ENCODE data around the gene PHAF1.

DNA sequence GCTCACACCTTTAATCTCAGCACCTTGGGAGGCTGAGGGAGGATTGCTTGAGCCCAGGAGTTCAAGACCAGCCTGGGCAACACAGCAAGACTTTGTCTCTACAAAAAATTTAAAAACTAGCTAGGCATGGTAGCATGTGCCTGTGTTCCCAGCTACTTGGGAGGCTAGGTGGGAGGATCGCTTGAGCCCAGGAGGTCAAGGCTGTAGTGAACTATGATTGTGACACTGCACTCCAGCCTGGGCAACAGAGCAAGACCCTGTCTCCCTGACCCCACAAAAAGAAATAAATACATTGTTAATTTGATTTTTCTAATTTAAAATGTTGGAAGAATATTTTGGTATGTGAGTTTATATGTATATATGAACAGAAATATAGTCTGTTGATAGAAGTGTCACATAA, 22.4 kb upstream of the PHAF1 start:
- TF ChIP-seq, protein P1, sequence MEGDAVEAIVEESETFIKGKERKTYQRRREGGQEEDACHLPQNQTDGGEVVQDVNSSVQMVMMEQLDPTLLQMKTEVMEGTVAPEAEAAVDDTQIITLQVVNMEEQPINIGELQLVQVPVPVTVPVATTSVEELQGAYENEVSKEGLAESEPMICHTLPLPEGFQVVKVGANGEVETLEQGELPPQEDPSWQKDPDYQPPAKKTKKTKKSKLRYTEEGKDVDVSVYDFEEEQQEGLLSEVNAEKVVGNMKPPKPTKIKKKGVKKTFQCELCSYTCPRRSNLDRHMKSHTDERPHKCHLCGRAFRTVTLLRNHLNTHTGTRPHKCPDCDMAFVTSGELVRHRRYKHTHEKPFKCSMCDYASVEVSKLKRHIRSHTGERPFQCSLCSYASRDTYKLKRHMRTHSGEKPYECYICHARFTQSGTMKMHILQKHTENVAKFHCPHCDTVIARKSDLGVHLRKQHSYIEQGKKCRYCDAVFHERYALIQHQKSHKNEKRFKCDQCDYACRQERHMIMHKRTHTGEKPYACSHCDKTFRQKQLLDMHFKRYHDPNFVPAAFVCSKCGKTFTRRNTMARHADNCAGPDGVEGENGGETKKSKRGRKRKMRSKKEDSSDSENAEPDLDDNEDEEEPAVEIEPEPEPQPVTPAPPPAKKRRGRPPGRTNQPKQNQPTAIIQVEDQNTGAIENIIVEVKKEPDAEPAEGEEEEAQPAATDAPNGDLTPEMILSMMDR (IDR thresholded peaks at IDR 0.05), result no peak
- no peak for TF ChIP-seq EZH2 (IDR thresholded peaks at IDR 0.05)
